RWPE1 (cell line): ENCODE measurements around the gene EGR1.

ENCODE experiments used
- CTCF ChIA-PET: fragments of 350-600 bp; sonication (Branson Sonifier 250); formaldehyde crosslinking; extraction: SDS; loops from one replicate; lab custom pipeline; 2021; lab: Yijun Ruan, JAX
- POLR2A ChIA-PET: fragments of 400-600 bp; formaldehyde crosslinking; extraction: SDS; loops from one replicate; lab custom pipeline; 2020; ENCODE audit warnings: antibody characterized with exemption; ENCODE audit not compliant: low non-redundant PET; lab: Yijun Ruan, JAX
- DNase-seq: peaks from one replicate; pipeline ENCODE4 v3.0.0; 2012; ENCODE audit warnings: low spot score
- H3K27ac ChIP-seq: fragments of 450-650 bp; 2 replicates; pipeline ENCODE4 v1.5.1; 2017
- TF ChIP-seq, protein P1 (sequence below): fragments of 450-650 bp; conservative IDR thresholded peaks from 2 replicates; pipeline ENCODE4 v1.5.1; 2017; ENCODE audit warnings: low read depth, mild to moderate bottlenecking

EGR1 gene

DNA sequence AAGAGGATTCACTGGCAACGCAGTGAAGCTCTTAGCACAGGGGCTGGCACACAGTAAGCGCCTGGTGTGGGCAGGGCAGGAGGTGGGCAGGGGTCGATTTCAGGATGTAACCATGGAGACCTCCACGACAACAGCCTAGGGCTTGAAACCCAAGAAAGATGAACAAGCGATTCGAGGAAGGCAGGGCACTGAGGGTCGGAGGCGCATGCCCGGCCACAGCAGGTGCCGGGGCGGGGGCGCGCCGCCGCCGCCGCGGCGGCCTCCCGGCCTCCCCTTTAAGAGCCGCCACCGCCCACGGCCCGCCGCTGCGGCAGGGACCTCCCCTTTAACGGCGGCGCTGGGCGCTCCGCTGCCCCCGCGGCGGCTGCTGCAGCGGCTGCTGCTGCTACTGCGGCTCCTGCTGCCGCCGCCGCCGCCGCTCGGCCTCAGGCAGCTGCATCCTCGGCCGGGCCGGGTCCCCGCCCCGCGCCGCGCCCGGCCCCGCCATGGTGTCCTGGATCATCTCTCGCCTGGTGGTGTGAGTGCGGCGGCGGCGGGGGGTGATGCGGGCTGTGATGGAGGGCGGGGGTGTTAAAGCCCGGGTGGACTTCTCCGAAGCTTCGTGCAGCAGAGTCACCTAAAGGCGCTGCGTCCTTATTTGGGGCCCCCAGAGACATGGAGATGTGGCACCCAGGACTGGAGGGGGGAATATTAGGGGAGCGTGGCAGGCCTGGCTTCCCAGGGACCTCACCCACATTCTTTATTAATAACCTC, 26.4 kb upstream of the EGR1 start, which contains the start of gene REEP2:
Gene REEP2, plus strand, starts transcription at position 334 of the 753 bp plus-strand sequence. Its CDS starts 152 bp downstream, at position 486.
- ChIA-PET CTCF (interaction anchor here (0.6 to 2.4 kb wide), 6 partner anchors 10 to 232 kb away, joined by 3 to 11 read pairs (median 3); partner anchors contain the start of gene KDM3B), POLR2A (no interaction called here)
- TF ChIP-seq, protein P1, sequence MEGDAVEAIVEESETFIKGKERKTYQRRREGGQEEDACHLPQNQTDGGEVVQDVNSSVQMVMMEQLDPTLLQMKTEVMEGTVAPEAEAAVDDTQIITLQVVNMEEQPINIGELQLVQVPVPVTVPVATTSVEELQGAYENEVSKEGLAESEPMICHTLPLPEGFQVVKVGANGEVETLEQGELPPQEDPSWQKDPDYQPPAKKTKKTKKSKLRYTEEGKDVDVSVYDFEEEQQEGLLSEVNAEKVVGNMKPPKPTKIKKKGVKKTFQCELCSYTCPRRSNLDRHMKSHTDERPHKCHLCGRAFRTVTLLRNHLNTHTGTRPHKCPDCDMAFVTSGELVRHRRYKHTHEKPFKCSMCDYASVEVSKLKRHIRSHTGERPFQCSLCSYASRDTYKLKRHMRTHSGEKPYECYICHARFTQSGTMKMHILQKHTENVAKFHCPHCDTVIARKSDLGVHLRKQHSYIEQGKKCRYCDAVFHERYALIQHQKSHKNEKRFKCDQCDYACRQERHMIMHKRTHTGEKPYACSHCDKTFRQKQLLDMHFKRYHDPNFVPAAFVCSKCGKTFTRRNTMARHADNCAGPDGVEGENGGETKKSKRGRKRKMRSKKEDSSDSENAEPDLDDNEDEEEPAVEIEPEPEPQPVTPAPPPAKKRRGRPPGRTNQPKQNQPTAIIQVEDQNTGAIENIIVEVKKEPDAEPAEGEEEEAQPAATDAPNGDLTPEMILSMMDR, result no peak
- peak; percentile 56 for DNase-seq
- H3K27ac ChIP-seq, result peak within 1 kb of the TSS; percentile 38

DNA sequence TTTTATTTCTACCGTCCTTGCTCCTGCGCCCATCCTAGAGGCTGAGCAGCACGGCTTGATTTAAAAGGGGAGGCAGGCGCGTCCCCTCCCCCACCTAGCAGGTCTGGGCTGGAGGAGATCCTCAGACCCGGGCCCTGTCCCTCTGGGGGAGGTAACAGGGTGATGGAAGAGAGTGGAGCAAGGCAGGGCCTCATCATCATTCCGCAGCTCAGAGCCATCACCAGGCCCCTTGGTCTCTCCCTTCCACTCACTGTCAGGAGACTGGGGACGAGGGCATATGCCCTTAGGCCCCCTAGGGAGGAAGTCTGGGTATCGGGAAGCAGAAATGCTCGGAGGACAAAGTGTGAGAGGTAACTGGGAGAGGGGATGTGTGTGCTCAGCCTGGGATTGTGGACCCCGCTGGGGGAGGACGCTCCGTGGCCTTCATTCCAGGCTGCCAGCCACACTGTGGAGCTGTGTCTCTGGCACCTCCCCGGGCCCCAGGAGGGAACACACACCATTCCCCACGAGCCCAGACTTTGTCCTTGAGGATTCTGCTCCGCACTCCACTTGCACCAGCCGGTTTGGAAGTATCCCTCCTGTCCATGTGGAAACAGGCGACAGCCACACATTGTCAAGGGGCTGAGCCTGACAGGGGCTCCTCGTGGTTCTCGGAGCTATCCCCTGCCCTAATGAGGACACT, 25.7 kb upstream of the EGR1 start:
- TF ChIP-seq, protein P1, result no peak
- peak overlapping the region; percentile 38 for H3K27ac ChIP-seq
- ChIA-PET POLR2A (no interaction called here), CTCF (interaction anchor here (0.6 to 2.4 kb wide), 4 partner anchors 9 to 233 kb away, joined by 3 to 11 read pairs (median 3); partner anchors contain the start of gene KDM3B)
- no peak for DNase-seq

DNA sequence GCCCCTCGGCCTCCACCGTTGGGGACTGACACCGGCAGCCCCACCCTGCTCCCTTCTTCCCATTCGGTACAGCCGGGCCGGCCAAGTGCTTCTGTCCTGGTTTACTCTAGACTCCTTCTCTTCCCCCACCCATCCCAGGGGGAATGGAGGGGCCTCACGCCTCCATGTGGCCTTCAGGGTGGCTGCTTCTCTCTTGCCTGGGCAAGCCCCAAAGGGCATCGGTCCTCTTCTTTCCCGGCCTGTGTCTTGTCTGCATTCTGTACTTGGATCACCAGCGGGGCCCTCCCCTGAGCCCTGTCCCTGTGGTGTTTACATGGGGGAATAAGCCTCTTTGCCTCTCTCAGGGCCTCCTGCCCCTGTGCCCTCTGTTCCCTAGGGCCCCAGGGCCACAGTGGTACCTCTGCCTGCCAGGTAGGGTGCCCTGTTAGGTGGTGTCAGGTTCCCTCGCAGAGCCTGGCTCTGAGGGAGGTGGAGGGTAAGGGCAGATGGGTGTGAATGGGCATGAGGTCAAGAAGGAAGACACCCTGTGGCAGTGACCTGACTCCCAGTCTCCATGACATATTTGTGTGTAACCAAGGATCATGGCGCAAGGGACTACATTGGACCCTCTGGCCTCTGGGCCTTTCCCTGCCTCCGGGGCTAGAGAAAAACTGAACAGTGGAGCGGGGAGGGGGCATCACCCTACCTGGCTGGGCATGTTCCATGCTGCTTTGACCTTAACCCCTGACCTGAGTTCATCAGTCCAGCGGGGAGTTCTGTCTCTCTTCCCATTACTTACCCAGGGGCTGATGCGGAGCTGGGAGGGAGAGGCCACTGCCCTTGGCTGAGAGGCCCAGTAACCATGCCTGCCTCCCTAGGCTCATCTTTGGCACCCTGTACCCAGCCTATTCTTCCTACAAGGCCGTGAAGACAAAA, 24.9 kb upstream of the EGR1 start:
- POLR2A ChIA-PET, result no interaction called here
- CTCF ChIA-PET, result interaction anchor here (0.9 to 2.4 kb wide), 3 partner anchors 9 to 63 kb away, joined by 3 to 11 read pairs (median 3); no protein-coding TSS in a partner anchor
- H3K27ac ChIP-seq, result peak overlapping the region; percentile 38
- no peak for DNase-seq
- TF ChIP-seq, protein P1, result no peak

DNA sequence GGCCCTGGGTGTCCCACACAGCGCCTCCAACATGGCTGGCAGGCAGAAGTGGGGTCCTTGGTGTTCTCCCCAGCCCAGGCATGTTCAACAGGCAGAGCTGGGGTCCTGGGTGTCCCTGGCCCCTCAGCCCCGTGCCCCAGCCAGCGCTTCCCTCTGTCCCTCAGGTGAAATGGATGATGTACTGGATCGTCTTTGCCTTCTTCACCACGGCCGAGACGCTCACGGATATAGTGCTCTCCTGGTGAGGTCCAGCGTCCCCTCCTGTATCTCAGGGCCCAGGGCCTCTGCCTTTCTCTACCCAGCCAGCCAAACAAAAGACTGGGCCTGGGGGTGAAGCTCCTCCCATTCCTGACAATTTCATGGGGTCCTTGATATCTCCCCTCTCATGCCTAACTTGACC, 24.1 kb upstream of the EGR1 start:
- POLR2A ChIA-PET, result no interaction called here
- TF ChIP-seq, protein P1, result no peak

DNA sequence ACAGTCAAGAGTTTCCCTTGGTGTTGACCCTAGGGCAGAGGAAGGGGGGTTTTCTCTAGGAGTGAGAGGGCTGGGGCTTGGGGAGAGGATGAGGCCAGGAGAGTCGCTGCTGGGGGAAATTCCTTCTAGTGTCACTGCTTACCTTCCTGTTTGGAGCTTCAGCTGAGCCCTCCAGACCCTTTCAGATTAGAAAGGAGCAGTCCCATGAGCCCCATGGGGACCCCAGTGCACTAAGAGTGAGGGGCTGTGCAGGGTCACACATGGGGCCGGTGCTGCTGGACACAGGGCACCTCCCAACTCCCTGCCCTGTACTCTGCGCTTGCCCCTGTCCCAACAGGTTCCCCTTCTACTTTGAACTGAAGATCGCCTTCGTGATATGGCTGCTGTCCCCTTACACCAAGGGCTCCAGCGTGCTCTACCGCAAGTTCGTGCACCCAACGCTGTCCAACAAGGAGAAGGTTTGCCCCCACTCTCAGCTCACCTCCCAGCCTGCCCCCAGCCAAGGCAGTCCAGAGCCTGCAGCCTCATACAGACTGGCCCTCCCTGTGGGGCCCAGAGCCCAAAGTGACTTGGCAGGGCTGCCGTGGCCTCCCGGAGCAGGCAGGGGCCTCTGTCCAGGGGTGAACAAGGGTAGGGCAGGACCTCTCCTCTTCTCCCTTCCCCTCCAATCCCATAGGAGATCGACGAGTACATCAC, 21.1 kb upstream of the EGR1 start:
- ChIA-PET POLR2A (no interaction called here), CTCF (interaction anchor here (0.8 kb wide), 1 partner anchor 20 kb away, joined by 4 read pairs; no protein-coding TSS in a partner anchor)
- DNase-seq, result no peak
- TF ChIP-seq, protein P1, result no peak
- H3K27ac ChIP-seq, result no peak overlapping the region

More for the DNA sequence above, 24.1 kb upstream of the EGR1 start:
- CTCF ChIA-PET, result interaction anchor here (0.9 kb wide), 1 partner anchor 8 kb away, joined by 3 read pairs; no protein-coding TSS in a partner anchor
- no peak for DNase-seq
- no peak overlapping the region for H3K27ac ChIP-seq
